HUES64 (cell line): Measurements from ENCODE around the gene KBTBD4.

ENCODE experiments used
- H3K27ac ChIP-seq: 2 replicates; pipeline ENCODE4 v1.7.0; 2013; ENCODE audit warnings: low read depth, low read length, inconsistent platforms
- H3K27me3 ChIP-seq: 2 replicates; pipeline ENCODE4 v1.6.1; 2013; ENCODE audit warnings: mild to moderate bottlenecking, low read length; ENCODE audit not compliant: insufficient read depth
- H3K36me3 ChIP-seq: 2 replicates; pipeline ENCODE4 v1.6.1; 2013; ENCODE audit warnings: mild to moderate bottlenecking, low read length; ENCODE audit not compliant: insufficient read depth
- H3K4me1 ChIP-seq: 2 replicates; pipeline ENCODE4 v1.6.1; 2013; ENCODE audit warnings: mild to moderate bottlenecking, low read length, moderate library complexity; ENCODE audit not compliant: insufficient read depth
- H3K4me3 ChIP-seq: 2 replicates; pipeline ENCODE4 v1.5.1; 2013; ENCODE audit warnings: mild to moderate bottlenecking, low read length, moderate library complexity
- H3K9ac ChIP-seq: 2 replicates; pipeline ENCODE4 v1.6.1; 2013; ENCODE audit warnings: mild to moderate bottlenecking, low read depth, low read length
- H3K9me3 ChIP-seq: 2 replicates; pipeline ENCODE4 v1.6.1; 2013; ENCODE audit warnings: low read depth, low read length; ENCODE audit not compliant: insufficient read depth
- WGBS: fragments of 150-250, 120-280 bp; methylation state at CpG from one replicate; pipeline ENCODE4 v1.1.7; 2013; ENCODE audit warnings: missing lambda C conversion rate; 5-methylcytosine and 5-hydroxymethylcytosine counted together

Gene KBTBD4

DNA sequence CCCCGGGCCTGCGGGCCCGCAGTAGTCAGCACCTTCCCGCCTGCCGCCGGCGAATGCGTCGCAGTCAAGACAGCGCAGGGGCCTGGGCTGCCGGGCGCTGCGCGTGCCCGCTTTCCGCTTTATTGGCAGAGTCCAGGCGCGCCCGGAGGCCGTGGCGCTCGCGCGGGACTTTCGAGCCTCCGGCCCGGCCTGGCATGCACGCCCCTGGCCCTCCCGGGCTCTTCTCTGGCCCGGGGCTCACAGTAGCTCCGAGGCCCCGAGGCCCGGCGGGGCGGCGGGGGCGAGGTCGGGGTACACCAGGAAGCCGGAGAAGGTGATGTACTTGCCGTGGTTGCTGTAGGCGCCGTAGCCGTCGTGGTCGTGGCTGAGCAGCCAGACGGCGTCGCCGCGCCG is 10.8 kb upstream of the KBTBD4 start:
- H3K4me1 ChIP-seq, result peaks cover 6% of the 10 kb centered on the region
- no peaks in the 10 kb centered on the region for H3K9me3 ChIP-seq
- H3K36me3 ChIP-seq, result peaks cover 7% of the 10 kb centered on the region
- WGBS, result 94% methylated on average over 51 of the region's 51 CpGs
- no peak overlapping the region for H3K9ac ChIP-seq
- H3K4me3 ChIP-seq, result no peak overlapping the region
- H3K27ac ChIP-seq, result no peak overlapping the region
- H3K27me3 ChIP-seq, result peaks cover 26% of the 10 kb centered on the region

DNA sequence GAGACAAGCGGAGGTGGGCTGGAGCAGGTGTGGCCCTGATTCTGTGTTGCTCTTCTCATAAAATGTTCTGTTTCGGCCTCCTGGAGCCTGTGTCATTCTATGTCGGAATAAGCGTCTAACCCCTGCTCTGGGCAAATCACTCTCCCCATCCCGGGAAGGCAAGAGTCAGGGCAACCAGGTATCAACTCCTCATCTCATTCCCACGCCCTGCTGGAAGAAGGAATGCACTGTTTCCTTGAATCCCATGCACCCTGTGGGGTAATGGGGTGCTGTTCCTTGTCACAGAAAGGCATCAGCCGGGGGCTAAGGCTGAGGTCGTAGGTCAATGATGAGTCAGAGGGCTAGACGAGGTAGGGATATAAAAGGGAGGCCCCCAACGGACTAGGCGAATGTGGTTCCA is 10.3 kb upstream of the KBTBD4 start:
- WGBS, result 87% methylated on average over 10 of the region's 11 CpGs
- peaks cover 12% of the 10 kb centered on the region for H3K36me3 ChIP-seq
- no peak overlapping the region for H3K27ac ChIP-seq
- H3K27me3 ChIP-seq, result peaks cover 22% of the 10 kb centered on the region
- no peak overlapping the region for H3K9ac ChIP-seq
- H3K9me3 ChIP-seq, result no peaks in the 10 kb centered on the region
- H3K4me3 ChIP-seq, result no peak overlapping the region
- H3K4me1 ChIP-seq, result peaks cover 4% of the 10 kb centered on the region; the same call in 1 of the 2 replicates

DNA sequence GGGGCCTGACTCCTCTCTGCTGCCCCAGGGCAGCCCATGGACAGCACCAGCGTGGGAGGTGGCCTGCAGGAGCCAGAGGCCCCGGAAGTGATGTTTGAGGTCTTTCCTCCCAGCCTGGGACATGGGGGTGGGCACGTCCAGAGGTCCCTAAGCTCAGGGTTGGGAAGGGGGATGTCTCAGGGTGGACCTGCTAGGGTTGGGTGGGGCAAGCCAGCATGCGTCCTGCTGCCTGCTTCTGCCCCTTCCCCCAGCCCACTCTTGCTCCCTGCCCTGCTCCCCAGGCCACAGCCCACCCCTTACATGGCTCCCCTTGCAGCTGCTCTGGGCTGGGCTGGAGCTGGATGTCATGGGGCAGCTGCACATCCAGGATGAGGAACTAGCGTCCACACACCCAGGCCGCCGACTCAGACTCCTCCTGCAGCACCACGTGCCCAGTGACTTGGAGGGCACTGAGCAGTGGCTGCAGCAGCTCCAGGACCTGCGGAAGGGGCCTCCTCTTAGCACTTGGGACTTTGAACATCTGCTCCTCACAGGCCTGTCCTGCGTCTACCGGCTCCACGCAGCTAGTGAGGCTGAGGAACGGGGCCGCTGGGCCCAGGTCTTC is 9.1 kb upstream of the KBTBD4 start:
- Histone ChIP-seq H3K9ac (no peak overlapping the region), H3K27ac (no peak overlapping the region), H3K9me3 (no peaks in the 10 kb centered on the region), H3K27me3 (peaks cover 9% of the 10 kb centered on the region), H3K4me1 (no peaks in the 10 kb centered on the region), H3K36me3 (peaks cover 25% of the 10 kb centered on the region), H3K4me3 (no peak overlapping the region)
- WGBS, result 89% methylated on average over 14 of the region's 14 CpGs

DNA sequence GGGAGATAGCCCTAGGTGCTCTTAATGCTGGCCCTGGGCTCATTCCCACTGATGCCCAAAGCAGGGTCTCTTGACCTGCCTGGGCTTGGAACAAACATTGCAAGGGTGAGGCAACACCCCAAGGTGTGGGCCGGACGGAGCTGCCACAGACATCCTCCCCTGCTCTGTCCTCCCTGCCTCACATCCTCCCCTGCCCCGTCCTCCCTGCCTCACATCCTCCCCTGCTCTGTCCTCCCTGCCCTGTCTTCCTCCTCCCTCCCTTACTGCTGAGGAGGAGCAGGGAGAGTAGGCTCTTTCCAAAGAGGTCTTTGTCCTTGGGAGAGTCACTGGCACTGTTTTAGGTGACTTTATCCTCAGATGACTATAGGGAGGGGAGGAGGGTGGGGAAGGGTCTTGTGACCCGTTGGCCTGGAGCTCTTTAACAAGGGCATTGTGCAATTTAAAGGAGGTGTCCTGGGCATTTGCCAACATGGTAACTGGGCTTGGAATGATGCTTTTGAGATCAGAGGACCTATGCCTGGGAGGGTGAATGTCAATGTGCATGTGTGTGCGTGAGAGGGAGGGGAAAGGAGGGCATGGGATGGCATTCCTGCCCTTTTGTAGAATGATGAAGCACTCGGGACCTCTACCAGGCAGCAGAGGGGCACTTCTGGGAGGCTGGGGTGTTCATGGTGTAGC is 8.4 kb upstream of the KBTBD4 start:
- WGBS, result 79% methylated on average over 5 of the region's 6 CpGs
- Histone ChIP-seq H3K4me3 (no peak overlapping the region), H3K9ac (no peak overlapping the region)

DNA sequence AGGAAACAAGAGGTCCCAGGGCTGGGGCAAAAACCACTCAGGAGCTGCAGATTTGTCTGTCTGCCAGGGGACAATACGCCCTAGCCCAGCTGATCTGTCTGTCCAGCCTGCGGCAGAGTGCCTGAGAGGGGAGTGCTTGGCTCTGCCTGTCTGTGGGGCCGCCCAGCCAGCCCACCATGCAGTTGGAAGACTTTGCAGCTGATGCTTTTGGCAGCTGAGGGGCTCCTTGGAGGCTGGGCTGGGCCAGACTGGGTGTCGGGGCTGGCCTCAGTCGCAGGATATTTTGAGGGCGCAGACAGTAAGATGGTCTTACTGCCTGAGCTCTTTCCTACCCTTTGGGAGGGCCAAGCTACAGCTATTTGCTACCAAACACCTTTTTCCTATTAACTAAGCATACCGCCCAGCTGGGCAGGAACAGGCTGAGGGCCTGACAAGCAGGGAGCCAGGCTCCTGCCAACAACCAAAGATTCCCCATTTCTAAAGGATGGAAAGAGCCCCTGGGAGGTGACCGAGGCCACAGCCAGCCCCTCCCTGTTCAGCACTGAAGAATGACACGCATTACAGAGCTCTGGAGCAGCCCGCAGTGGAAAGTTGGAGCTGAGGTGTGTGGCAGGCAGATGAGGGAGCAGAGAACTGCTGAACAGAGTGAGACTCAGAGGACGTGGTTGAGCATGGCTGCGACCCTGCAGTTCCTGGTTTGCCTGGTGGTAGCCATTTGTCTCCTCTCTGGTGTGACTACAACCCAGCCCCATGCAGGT is 7.5 kb upstream of the KBTBD4 start, which contains the start of gene FAM180B:
FAM180B (plus strand) TSS at position 581 of the 758 bp plus-strand sequence; CDS start at position 672, 91 bp downstream.
- no peaks in the 10 kb centered on the region for H3K27me3 ChIP-seq
- no peaks in the 10 kb centered on the region for H3K4me1 ChIP-seq
- H3K4me3 ChIP-seq, result no peak within 1 kb of the TSS
- no peak within 1 kb of the TSS for H3K9ac ChIP-seq
- WGBS, result 84% methylated on average over 12 of the region's 12 CpGs
- H3K9me3 ChIP-seq, result no peaks in the 10 kb centered on the region
- peaks cover 40% of the 10 kb centered on the region for H3K36me3 ChIP-seq
- H3K27ac ChIP-seq, result no peak within 1 kb of the TSS

More for the DNA sequence above, 8.4 kb upstream of the KBTBD4 start:
- Histone ChIP-seq H3K9me3 (no peaks in the 10 kb centered on the region), H3K27ac (no peak overlapping the region), H3K4me1 (no peaks in the 10 kb centered on the region), H3K27me3 (peaks cover 2% of the 10 kb centered on the region), H3K36me3 (peaks cover 31% of the 10 kb centered on the region)

DNA sequence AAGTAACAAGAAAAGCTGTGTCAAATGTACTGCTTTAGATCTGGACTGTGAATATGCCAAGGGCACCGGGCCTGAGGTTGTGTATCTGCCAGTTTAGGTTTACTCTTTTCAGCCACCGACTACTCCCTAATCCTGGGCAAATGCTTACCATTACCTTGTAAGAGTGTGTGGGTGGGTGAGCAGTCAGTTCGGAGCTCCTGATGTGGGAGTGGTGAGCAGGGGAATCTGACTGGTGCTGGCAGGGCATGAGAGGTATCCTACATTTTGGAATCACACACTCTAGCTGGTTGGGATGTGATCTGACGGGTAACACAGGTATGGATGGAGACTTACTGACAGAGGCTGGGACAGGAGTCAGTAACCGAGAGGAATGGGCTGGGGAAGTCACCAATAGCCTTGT is 5.1 kb upstream of the KBTBD4 start:
- Histone ChIP-seq H3K36me3 (peaks cover 52% of the 10 kb centered on the region), H3K9ac (no peak overlapping the region), H3K9me3 (no peaks in the 10 kb centered on the region), H3K27ac (no peak overlapping the region), H3K4me1 (peaks cover 3% of the 10 kb centered on the region; the same call in 1 of the 2 replicates), H3K27me3 (no peaks in the 10 kb centered on the region), H3K4me3 (no peak overlapping the region)
- 98% methylated on average over 5 of the region's 5 CpGs for WGBS

DNA sequence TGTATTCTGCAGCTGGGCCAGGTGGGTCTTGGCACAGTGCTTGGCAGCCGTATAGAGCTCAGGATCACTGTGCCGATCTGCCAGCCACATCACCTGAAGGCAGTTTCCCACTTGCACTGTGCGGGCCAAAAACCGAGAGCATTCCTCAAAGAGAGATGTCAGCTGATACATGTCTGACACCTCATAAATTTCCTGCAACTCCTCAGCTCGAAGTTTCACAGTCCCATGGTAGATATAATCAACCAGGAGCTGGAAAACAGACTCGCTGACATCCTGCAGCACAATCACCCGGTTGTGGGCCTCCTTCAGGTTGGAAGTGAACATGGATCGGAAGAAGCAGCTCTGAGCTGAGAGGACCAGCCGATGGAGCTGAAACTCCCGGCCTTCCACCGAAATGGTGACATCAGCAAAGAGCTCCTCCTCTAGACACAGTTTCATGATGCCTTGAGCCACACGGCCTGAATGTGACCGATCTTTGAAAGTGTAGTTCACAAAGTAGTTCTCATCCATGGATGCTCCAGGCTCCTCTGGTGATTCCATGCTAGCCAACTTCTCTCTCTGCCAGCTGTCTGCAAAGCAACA is 1.2 kb downstream of the KBTBD4 start:
- Histone ChIP-seq H3K9me3 (no peaks in the 10 kb centered on the region), H3K4me3 (peak overlapping the region; percentile 94), H3K9ac (peak overlapping the region; percentile 94), H3K27me3 (no peaks in the 10 kb centered on the region), H3K36me3 (peaks cover 67% of the 10 kb centered on the region), H3K4me1 (peaks cover 8% of the 10 kb centered on the region; the same call in 1 of the 2 replicates), H3K27ac (peak overlapping the region; percentile 88)
- WGBS, result 95% methylated on average over 13 of the region's 13 CpGs

DNA sequence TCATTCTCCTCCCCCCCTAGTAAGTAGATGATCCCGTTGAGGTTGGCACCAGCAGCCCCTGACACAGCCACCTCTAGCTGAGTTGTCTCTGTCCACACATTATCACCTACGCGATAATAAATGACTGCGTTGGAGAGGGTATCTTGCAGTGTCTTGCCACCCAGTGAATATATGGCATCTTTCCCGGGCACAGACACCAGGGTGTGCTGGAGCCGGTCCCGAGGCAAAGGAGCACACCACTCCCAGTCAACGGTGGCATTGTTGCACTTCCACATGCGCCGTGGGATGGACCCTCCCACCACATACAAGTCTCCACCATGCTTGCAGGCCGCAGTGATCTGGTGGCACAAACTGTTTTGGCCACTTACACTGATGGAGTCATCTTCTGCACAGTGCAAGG is 5.4 kb downstream of the KBTBD4 start:
- Histone ChIP-seq H3K4me3 (no peak overlapping the region), H3K4me1 (peaks cover 5% of the 10 kb centered on the region; the same call in 1 of the 2 replicates), H3K27me3 (no peaks in the 10 kb centered on the region), H3K36me3 (peaks cover 75% of the 10 kb centered on the region), H3K9me3 (no peaks in the 10 kb centered on the region), H3K27ac (no peak overlapping the region), H3K9ac (no peak overlapping the region)
- WGBS, result 94% methylated on average over 11 of the region's 11 CpGs

DNA sequence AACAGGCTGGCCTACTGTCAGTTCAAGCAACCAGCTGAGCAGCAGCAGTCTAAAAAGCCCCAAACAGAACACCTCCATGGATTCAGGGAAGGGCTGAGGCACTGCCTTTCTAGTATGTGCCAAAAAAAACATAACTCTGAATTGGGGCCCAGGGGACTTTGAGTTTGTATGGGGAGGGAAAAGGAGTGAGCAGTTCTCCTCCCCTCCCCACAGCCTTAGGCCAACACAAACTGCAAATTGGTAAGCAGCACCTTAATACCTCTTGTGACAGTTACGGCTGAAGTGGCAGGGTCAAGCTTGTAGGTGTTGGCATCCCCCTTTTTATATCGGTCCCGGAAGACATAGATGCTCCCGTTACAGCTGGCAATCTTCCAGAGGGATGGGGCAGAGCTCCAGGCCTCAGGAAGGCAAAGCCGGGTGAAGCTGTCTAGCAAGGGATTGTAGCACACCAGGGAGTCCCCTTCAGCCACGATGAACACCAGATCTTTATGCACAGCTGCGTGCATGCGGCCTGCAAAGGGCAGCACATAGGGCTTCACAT is 6.0 kb downstream of the KBTBD4 start:
- Histone ChIP-seq H3K9ac (no peak overlapping the region), H3K4me1 (peaks cover under 1% of the 10 kb centered on the region; the same call in 1 of the 2 replicates), H3K36me3 (peaks cover 75% of the 10 kb centered on the region), H3K4me3 (no peak overlapping the region), H3K9me3 (no peaks in the 10 kb centered on the region), H3K27ac (no peak overlapping the region), H3K27me3 (no peaks in the 10 kb centered on the region)
- WGBS, result 95% methylated on average over 8 of the region's 8 CpGs

DNA sequence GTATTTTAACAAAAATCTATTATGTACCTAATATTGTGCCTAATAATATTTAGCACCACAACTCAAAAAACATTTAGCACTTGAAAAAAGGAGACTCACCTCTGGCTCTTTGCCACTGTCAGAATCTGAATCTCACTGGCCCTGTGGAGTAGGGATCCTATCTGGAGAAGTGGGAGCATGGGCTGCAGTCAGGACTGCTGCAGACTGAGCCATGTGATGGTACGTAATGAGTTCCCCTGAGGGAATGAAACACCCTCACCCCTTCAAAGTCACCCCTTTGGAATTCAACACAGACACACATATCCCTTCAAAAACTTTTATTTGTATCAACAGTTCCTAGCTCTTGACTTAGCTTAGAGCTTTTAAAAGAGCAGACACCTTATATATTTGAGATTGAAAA is 6.9 kb downstream of the KBTBD4 start:
- H3K9me3 ChIP-seq, result no peaks in the 10 kb centered on the region
- H3K9ac ChIP-seq, result no peak overlapping the region
- H3K4me1 ChIP-seq, result 0 out of 2 replicates have a peak, but pooled peaks cover under 1% of the 10 kb centered on the region
- no peak overlapping the region for H3K27ac ChIP-seq
- no peaks in the 10 kb centered on the region for H3K27me3 ChIP-seq
- H3K36me3 ChIP-seq, result peaks cover 68% of the 10 kb centered on the region
- H3K4me3 ChIP-seq, result no peak overlapping the region
- WGBS, result 94% methylated on average over 1 of the region's 1 CpG
